ENCODE results near the gene CABP5. TPM values are rescaled to one million over a fixed set of nuclear protein-coding genes. Genes with fewer than 3 reads are reported as not detected.
A peak's percentile ranks its signal among the peaks of the same experiment; 100 is the strongest.

CABP5 gene
- total RNA-seq, 8 experiments from 2014 or later, result 0.43 TPM; not detected in 7

- H3K27ac ChIP-seq, result no peak overlapping the region
- ATAC-seq (replicated peaks in 6 of 8), result no peak
- WGBS, 10 experiments, result 0 to 62% (median 25%) methylated on average over 1 to 2 of the region's 2 CpGs; no CpG with 5 or more reads in 2 of the 10 experiments
- H3K4me1 ChIP-seq (replicated peaks in 1 of 2), result no peaks in the 10 kb centered on the region
- in situ Hi-C loops (cut with MboI; ENCODE audit: low pct_unique_long_range_greater_than_20kb in 2 of 9, low sequenced_read_pairs in 9 of 9, unreplicated experiment in 9 of 9), result no loop called here
- H3K4me3 ChIP-seq, result no peak overlapping the region
Measured at GRCh38 chr19:48023011-48023410, 20.9 kb downstream of the CABP5 start.

- 0 to 100% (median 100%) methylated on average over 1 to 3 of the region's 3 CpGs; no CpG with 5 or more reads in 5 of the 10 experiments for WGBS, 10 experiments
- no peak for ATAC-seq (replicated peaks in 6 of 8)
- Histone ChIP-seq H3K27ac (no peak overlapping the region), H3K4me1 (replicated peaks in 1 of 2) (no peaks in the 10 kb centered on the region), H3K4me3 (no peak overlapping the region)
- in situ Hi-C loops (cut with MboI; ENCODE audit: low pct_unique_long_range_greater_than_20kb in 2 of 9, low sequenced_read_pairs in 9 of 9, unreplicated experiment in 9 of 9), result no loop called here
Measured at GRCh38 chr19:48020686-48021085, 23.2 kb downstream of the CABP5 start.

- WGBS, 10 experiments, result 43 to 88% (median 78%) methylated on average over 5 to 11 of the region's 11 CpGs
- in situ Hi-C loops (cut with MboI; ENCODE audit: low pct_unique_long_range_greater_than_20kb in 2 of 9, low sequenced_read_pairs in 9 of 9, unreplicated experiment in 9 of 9), result no loop called here
Measured at GRCh38 chr19:48010932-48011758, 32.7 kb downstream of the CABP5 start.

GRCh38 chr19:48006762-48007161 lies 37.1 kb downstream of the CABP5 start:
- in situ Hi-C loops (cut with MboI; ENCODE audit: low pct_unique_long_range_greater_than_20kb in 2 of 9, low sequenced_read_pairs in 9 of 9, unreplicated experiment in 9 of 9), result no loop called here
- WGBS, 10 experiments, result 43 to 97% (median 78%) methylated on average over 2 to 6 of the region's 6 CpGs
- no peaks in the 10 kb centered on the region for H3K4me1 ChIP-seq (replicated peaks in 1 of 2)

More at GRCh38 chr19:48010932-48011758, 32.7 kb downstream of the CABP5 start:
- no peak overlapping the region for H3K27ac ChIP-seq
- no peaks in the 10 kb centered on the region for H3K4me1 ChIP-seq (replicated peaks in 1 of 2)
- ATAC-seq (replicated peaks in 6 of 8), result no peak
- H3K4me3 ChIP-seq, result no peak overlapping the region

GRCh38 chr19:48004236-48004635 lies 39.6 kb downstream of the CABP5 start:
- no peaks in the 10 kb centered on the region for H3K4me1 ChIP-seq (replicated peaks in 1 of 2)
- ATAC-seq (replicated peaks in 6 of 8), result no peak
- H3K27ac ChIP-seq, result no peak overlapping the region
- WGBS, 10 experiments, result 0 to 100% (median 87%) methylated on average over 1 to 4 of the region's 6 CpGs; no CpG with 5 or more reads in 5 of the 10 experiments
- no peak overlapping the region for H3K4me3 ChIP-seq
- in situ Hi-C loops (cut with MboI; ENCODE audit: low pct_unique_long_range_greater_than_20kb in 2 of 9, low sequenced_read_pairs in 9 of 9, unreplicated experiment in 9 of 9), result no loop called here

More at GRCh38 chr19:48006762-48007161, 37.1 kb downstream of the CABP5 start:
- no peak for ATAC-seq (replicated peaks in 6 of 8)
- Histone ChIP-seq H3K4me3 (no peak overlapping the region), H3K27ac (no peak overlapping the region)

- H3K27ac ChIP-seq, result no peak overlapping the region
- H3K4me1 ChIP-seq (replicated peaks in 1 of 2), result no peaks in the 10 kb centered on the region
- ATAC-seq (replicated peaks in 6 of 8), result no peak
- in situ Hi-C loops (cut with MboI; ENCODE audit: low pct_unique_long_range_greater_than_20kb in 2 of 9, low sequenced_read_pairs in 9 of 9, unreplicated experiment in 9 of 9), result no loop called here
- WGBS, 10 experiments, result 28 to 100% (median 68%) methylated on average over 1 to 4 of the region's 6 CpGs; no CpG with 5 or more reads in 2 of the 10 experiments
- no peak overlapping the region for H3K4me3 ChIP-seq
Measured at GRCh38 chr19:48000846-48001245, 43.0 kb downstream of the CABP5 start.

GRCh38 chr19:47998800-47999199 lies 45.1 kb downstream of the CABP5 start:
- H3K4me3 ChIP-seq, result no peak overlapping the region
- WGBS, 10 experiments, result 59 to 96% (median 92%) methylated on average over 1 to 6 of the region's 6 CpGs; no CpG with 5 or more reads in 4 of the 10 experiments
- no peak for ATAC-seq (replicated peaks in 6 of 8)
- H3K4me1 ChIP-seq (replicated peaks in 1 of 2), result peaks cover 0 to 10% of the 10 kb centered on the region in 2 donors
- in situ Hi-C loops (cut with MboI; ENCODE audit: low pct_unique_long_range_greater_than_20kb in 2 of 9, low sequenced_read_pairs in 9 of 9, unreplicated experiment in 9 of 9), result no loop called here
- H3K27ac ChIP-seq, result no peak overlapping the region

GRCh38 chr19:47996230-47996727 lies 47.6 kb downstream of the CABP5 start:
- ATAC-seq (replicated peaks in 6 of 8), result no peak
- in situ Hi-C loops (cut with MboI; ENCODE audit: low pct_unique_long_range_greater_than_20kb in 2 of 9, low sequenced_read_pairs in 9 of 9, unreplicated experiment in 9 of 9), result no loop called here
- 0 to 100% (median 26%) methylated on average over 1 of the region's 1 CpG; no CpG with 5 or more reads in 2 of the 10 experiments for WGBS, 10 experiments
- Histone ChIP-seq H3K4me3 (no peak overlapping the region), H3K27ac (no peak overlapping the region), H3K4me1 (replicated peaks in 1 of 2) (peaks cover 0 to 10% of the 10 kb centered on the region in 2 donors)

GRCh38 chr19:47994209-47994802 lies 49.6 kb downstream of the CABP5 start, which contains the start of gene ELSPBP1:
ELSPBP1 (plus strand) TSS chr19:47994632; CDS start chr19:48008668, 14,036 bp downstream.
- Histone ChIP-seq H3K27ac (peak within 1 kb of the TSS in 1 of 2 donors; percentile 42), H3K4me3 (no peak within 1 kb of the TSS), H3K4me1 (replicated peaks in 1 of 2) (peaks cover 0 to 10% of the 10 kb centered on the region in 2 donors)
- 5 to 100% (median 26%) methylated on average over 1 to 4 of the region's 5 CpGs; no CpG with 5 or more reads in 2 of the 10 experiments for WGBS, 10 experiments
- in situ Hi-C loops (cut with MboI; ENCODE audit: low pct_unique_long_range_greater_than_20kb in 2 of 9, low sequenced_read_pairs in 9 of 9, unreplicated experiment in 9 of 9), result no loop called here
- ATAC-seq (replicated peaks in 6 of 8), result peak in 7 of 8 experiments; percentile 23 to 100 (median 90)

GRCh38 chr19:47992070-47992469 lies 51.8 kb downstream of the CABP5 start, which contains the start of gene BSPH1:
BSPH1 (minus strand) TSS chr19:47992170; CDS start chr19:47992081, 89 bp downstream.
- in situ Hi-C loops (cut with MboI; ENCODE audit: low pct_unique_long_range_greater_than_20kb in 2 of 9, low sequenced_read_pairs in 9 of 9, unreplicated experiment in 9 of 9), result no loop called here
- no peak for ATAC-seq (replicated peaks in 6 of 8)
- Histone ChIP-seq H3K27ac (no peak within 1 kb of the TSS), H3K4me3 (no peak within 1 kb of the TSS), H3K4me1 (replicated peaks in 1 of 2) (peaks cover 0 to 10% of the 10 kb centered on the region in 2 donors)
- WGBS, 10 experiments, result 0 to 86% (median 63%) methylated on average over 1 to 2 of the region's 2 CpGs; no CpG with 5 or more reads in 2 of the 10 experiments

- in situ Hi-C loops (cut with MboI; ENCODE audit: low pct_unique_long_range_greater_than_20kb in 2 of 9, low sequenced_read_pairs in 9 of 9, unreplicated experiment in 9 of 9), result no loop called here
- 0 to 100% (median 56%) methylated on average over 2 to 8 of the region's 10 CpGs; no CpG with 5 or more reads in 4 of the 10 experiments for WGBS, 10 experiments
Measured at GRCh38 chr19:47991191-47991808, 52.6 kb downstream of the CABP5 start.

More at GRCh38 chr19:47991191-47991808, 52.6 kb downstream of the CABP5 start:
- Histone ChIP-seq H3K4me3 (no peak overlapping the region), H3K4me1 (replicated peaks in 1 of 2) (peaks cover 0 to 10% of the 10 kb centered on the region in 2 donors), H3K27ac (no peak overlapping the region)
- ATAC-seq (replicated peaks in 6 of 8), result no peak

Measured in motor neuron (in vitro differentiated cells).